Measurements from ENCODE around the gene DENND1A. TPM values are rescaled to one million over a fixed set of nuclear protein-coding genes. Genes with fewer than 3 reads are reported as not detected.
"Not testable (repeated sequence)": the region's sequence is repeated elsewhere in the genome, so short reads cannot be mapped to it uniquely, and the experiment has no call there.

Gene DENND1A
- total and polyA plus RNA-seq, 2 of the 13 experiments (the other 11 are each of a cell fraction or from before 2014, with no cell fraction given): 14.8 to 30.1 TPM

DNA sequence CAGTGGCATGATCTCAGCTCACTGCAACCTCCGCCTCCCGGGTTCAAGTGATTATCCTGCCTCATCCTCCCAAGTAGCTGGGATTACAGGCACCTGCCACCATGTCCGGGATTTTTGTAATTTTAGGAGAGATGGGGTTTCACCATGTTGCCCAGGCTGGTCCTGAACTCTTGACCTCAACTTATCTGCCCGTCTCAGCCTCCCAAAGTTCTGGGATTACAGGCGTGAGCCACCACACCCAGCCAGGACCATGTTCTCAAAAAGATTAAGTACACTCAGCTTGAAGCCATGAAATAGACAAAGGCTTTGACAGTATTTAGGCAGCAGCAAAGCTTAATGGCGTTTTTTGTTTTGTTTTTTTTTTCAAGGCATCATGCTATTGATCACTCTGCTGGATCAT lies 44.1 kb downstream of the DENND1A start:
- H3K27me3 ChIP-seq (ENCODE audit: control insufficient read depth in 1 of 2, insufficient read depth in 2 of 2, low read length in 2 of 2); H3K9me3 ChIP-seq (ENCODE audit: low read length); FAIRE-seq; DNase-seq (ENCODE audit: low spot score); BruUV-seq (replicated peaks); ATAC-seq; intact Hi-C loops (cut with micrococcal nuclease; ENCODE audit: unreplicated experiment); POLR2A ChIA-PET; CTCF ChIA-PET (ENCODE audit: low intra/inter-chr PET ratio, low total read pairs); H3K4me2 ChIP-seq (ENCODE audit: low read depth, low read length); H3K4me3 ChIP-seq (replicated peaks in 1 of 3; ENCODE audit: insufficient read depth in 1 of 3, low read depth in 2 of 3, low read length in 3 of 3); in situ Hi-C loops (cut with HindIII; ENCODE audit: extremely low pct_ligation_motif_present, low pct_unique_long_range_greater_than_20kb); H3K27ac ChIP-seq (ENCODE audit: extremely low read length, insufficient read depth, low read length); H2AFZ ChIP-seq (ENCODE audit: low read length); H3K36me3 ChIP-seq (replicated peaks in 1 of 2; ENCODE audit: control insufficient read depth in 1 of 2, insufficient read depth in 2 of 2, low read length in 2 of 2); H3K9ac ChIP-seq (ENCODE audit: insufficient read depth, low read depth, low read length): not testable (repeated sequence)
- peaks cover 11% of the 10 kb centered on the region; the same call in 1 of the 2 replicates for H4K20me1 ChIP-seq (ENCODE audit: insufficient read depth, low read length)
- peaks cover 75% of the 10 kb centered on the region for H3K79me2 ChIP-seq (ENCODE audit: insufficient read depth, low read length)
- peaks cover 27% of the 10 kb centered on the region for H3K4me1 ChIP-seq (ENCODE audit: insufficient read depth, low read length)
- 96% methylated on average over 6 of the region's 6 CpGs for WGBS (ENCODE audit: low lambda C conversion rate)

GRCh38 chr9:123883634-123884033 lies 46.3 kb downstream of the DENND1A start:
- ATAC-seq: no peak
- WGBS (ENCODE audit: low lambda C conversion rate): 100% methylated on average over 1 of the region's 1 CpG
- H2AFZ ChIP-seq (ENCODE audit: low read length): no peak overlapping the region
- peaks cover 0 to 3% of the 10 kb centered on the region in 2 experiments; a peak in 1 of 5 replicates for H3K36me3 ChIP-seq (replicated peaks in 1 of 2; ENCODE audit: control insufficient read depth in 1 of 2, insufficient read depth in 2 of 2, low read length in 2 of 2)
- peaks cover 11% of the 10 kb centered on the region; the same call in 1 of the 2 replicates for H4K20me1 ChIP-seq (ENCODE audit: insufficient read depth, low read length)
- DNase-seq (ENCODE audit: low spot score): no peak
- no peak overlapping the region for H3K9ac ChIP-seq (ENCODE audit: insufficient read depth, low read depth, low read length)
- intact Hi-C loops (cut with micrococcal nuclease; ENCODE audit: unreplicated experiment): no loop called here
- no peak overlapping the region for H3K27ac ChIP-seq (ENCODE audit: extremely low read length, insufficient read depth, low read length)
- no TSS peak for BruUV-seq (replicated peaks)
- FAIRE-seq: no peak
- H3K9me3 ChIP-seq (ENCODE audit: low read length): no peaks in the 10 kb centered on the region; the same call in 1 of the 2 replicates
- H3K79me2 ChIP-seq (ENCODE audit: insufficient read depth, low read length): peaks cover 75% of the 10 kb centered on the region
- POLR2A ChIA-PET: no interaction called here
- peaks cover 27% of the 10 kb centered on the region for H3K4me1 ChIP-seq (ENCODE audit: insufficient read depth, low read length)
- CTCF ChIA-PET (ENCODE audit: low intra/inter-chr PET ratio, low total read pairs): no interaction called here
- no peaks in the 10 kb centered on the region for H3K27me3 ChIP-seq (ENCODE audit: control insufficient read depth in 1 of 2, insufficient read depth in 2 of 2, low read length in 2 of 2)
- TF ChIP-seq SALL1 (CRISPR knock-in tag; IDR thresholded peaks at IDR 0.05): no peak
- H3K4me3 ChIP-seq (replicated peaks in 1 of 3; ENCODE audit: insufficient read depth in 1 of 3, low read depth in 2 of 3, low read length in 3 of 3): no peak overlapping the region
- no peak overlapping the region for H3K4me2 ChIP-seq (ENCODE audit: low read depth, low read length)
- in situ Hi-C loops (cut with HindIII; ENCODE audit: extremely low pct_ligation_motif_present, low pct_unique_long_range_greater_than_20kb): no loop called here

- H3K27ac ChIP-seq (ENCODE audit: extremely low read length, insufficient read depth, low read length): no peak overlapping the region
- H2AFZ ChIP-seq (ENCODE audit: low read length): no peak overlapping the region
- WGBS (ENCODE audit: low lambda C conversion rate): 90% methylated on average over 4 of the region's 4 CpGs
- ATAC-seq: no peak
- no peak for DNase-seq (ENCODE audit: low spot score)
- CTCF ChIA-PET (ENCODE audit: low intra/inter-chr PET ratio, low total read pairs): no interaction called here
- intact Hi-C loops (cut with micrococcal nuclease; ENCODE audit: unreplicated experiment) (no loop called here), in situ Hi-C loops (cut with HindIII; ENCODE audit: extremely low pct_ligation_motif_present, low pct_unique_long_range_greater_than_20kb) (no loop called here)
- H3K4me3 ChIP-seq (replicated peaks in 1 of 3; ENCODE audit: insufficient read depth in 1 of 3, low read depth in 2 of 3, low read length in 3 of 3): no peak overlapping the region
- no peaks in the 10 kb centered on the region for H3K27me3 ChIP-seq (ENCODE audit: control insufficient read depth in 1 of 2, insufficient read depth in 2 of 2, low read length in 2 of 2)
- H3K9ac ChIP-seq (ENCODE audit: insufficient read depth, low read depth, low read length): no peak overlapping the region
- H3K4me1 ChIP-seq (ENCODE audit: insufficient read depth, low read length): peaks cover 27% of the 10 kb centered on the region
- peaks cover 58% of the 10 kb centered on the region for H3K79me2 ChIP-seq (ENCODE audit: insufficient read depth, low read length)
- peaks cover 0 to 6% of the 10 kb centered on the region in 2 experiments; a peak in 3 of 5 replicates for H3K36me3 ChIP-seq (replicated peaks in 1 of 2; ENCODE audit: control insufficient read depth in 1 of 2, insufficient read depth in 2 of 2, low read length in 2 of 2)
- H3K4me2 ChIP-seq (ENCODE audit: low read depth, low read length): no peak overlapping the region
- TF ChIP-seq SP1 (IDR thresholded peaks at IDR 0.05): no peak
- no peak for TF ChIP-seq SP1 (CRISPR knock-in tag; IDR thresholded peaks at IDR 0.05)
- no peak for TF ChIP-seq MED13 (CRISPR knock-in tag; IDR thresholded peaks at IDR 0.05)
- no peak for TF ChIP-seq PCBP1 (IDR thresholded peaks at IDR 0.05; ENCODE audit: borderline replicate concordance, low read depth, low read length)
- no peak for TF ChIP-seq ZUFSP (CRISPR knock-in tag; IDR thresholded peaks at IDR 0.05; ENCODE audit: borderline replicate concordance)
- no peak for TF ChIP-seq CHCHD3 (CRISPR knock-in tag; IDR thresholded peaks at IDR 0.05)
- no peak for TF ChIP-seq FLYWCH1 (CRISPR knock-in tag; IDR thresholded peaks at IDR 0.05)
- TF ChIP-seq CENPT (CRISPR knock-in tag; IDR thresholded peaks at IDR 0.05; ENCODE audit: low read depth): no peak
- no peak for TF ChIP-seq TBX3 (IDR thresholded peaks at IDR 0.05; ENCODE audit: borderline replicate concordance)
- FAIRE-seq: no peak
- no peaks in the 10 kb centered on the region for H3K9me3 ChIP-seq (ENCODE audit: low read length)
- BruUV-seq (replicated peaks): no TSS peak
- POLR2A ChIA-PET: no interaction called here
- peaks cover 11% of the 10 kb centered on the region; the same call in 1 of the 2 replicates for H4K20me1 ChIP-seq (ENCODE audit: insufficient read depth, low read length)
These were observed 48.3 kb downstream of the DENND1A start for GRCh38 chr9:123881604-123882003.
